GM12891 (cell line): ENCODE results near the gene ZNF718.

Experiments used
- POLR2A ChIP-seq: IDR thresholded peaks from 2 replicates; pipeline ENCODE4 v1.6.1; 2011; ENCODE audit warnings: low read depth, low read length, control low read depth
- POLR2AphosphoS5 ChIP-seq: IDR thresholded peaks from 2 replicates; pipeline ENCODE4 v1.6.1; 2011; ENCODE audit warnings: low read depth, low read length, control low read depth
- POU2F2 ChIP-seq: IDR thresholded peaks from 2 replicates; pipeline ENCODE4 v1.6.1; 2011; ENCODE audit warnings: low read depth, mild to moderate bottlenecking, control low read depth, low read length, moderate library complexity
- TAF1 ChIP-seq: IDR thresholded peaks from 2 replicates; pipeline ENCODE4 v1.6.1; 2011; ENCODE audit warnings: low read depth, low read length, control low read depth

DNA sequence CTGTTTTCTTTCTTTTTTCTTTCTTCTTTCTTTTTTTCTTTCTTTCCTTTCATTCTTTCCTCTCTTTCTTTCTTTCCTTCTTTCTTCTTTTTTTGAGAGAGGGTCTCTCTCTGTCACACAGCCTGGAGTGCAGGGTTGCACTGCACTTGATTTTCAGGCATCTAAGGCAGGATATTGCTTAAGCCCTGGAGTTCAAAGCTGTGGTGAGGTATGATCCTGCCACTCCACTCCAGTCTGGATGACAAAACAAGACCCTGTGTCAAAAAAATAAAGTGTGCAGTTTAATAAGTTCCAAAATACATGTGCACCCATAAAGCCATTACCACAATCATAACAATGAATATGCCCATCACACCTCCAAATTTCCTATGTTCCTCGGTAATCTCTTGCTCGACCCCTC is 10.6 kb upstream of the ZNF718 start:
- TF ChIP-seq POLR2AphosphoS5, result no peak
- no peak for TF ChIP-seq POLR2A
- no peak for TF ChIP-seq TAF1
- TF ChIP-seq POU2F2, result no peak
